HG03432 (cell line): ENCODE measurements around the gene RNF11.
"Not testable (repeated sequence)": the region's sequence is repeated elsewhere in the genome, so short reads cannot be mapped to it uniquely, and the experiment has no call there.

ENCODE experiments used
- ATAC-seq: cut with Tn5 transposase; IDR thresholded peaks from one replicate; pipeline ENCODE4 v1.9.1; 2021; ENCODE audit warnings: mild to moderate bottlenecking, moderate library complexity; ENCODE audit not compliant: unreplicated experiment

RNF11 gene

GRCh38 chr1:51227231-51227960, 8.7 kb upstream of the RNF11 start:
- ATAC-seq, result not testable (repeated sequence)

- ATAC-seq, result not testable (repeated sequence)
Measured at GRCh38 chr1:51228471-51228870, 7.6 kb upstream of the RNF11 start.

- no peak for ATAC-seq
Measured at GRCh38 chr1:51230501-51231078, 5.5 kb upstream of the RNF11 start.

GRCh38 chr1:51231120-51231519, 5.0 kb upstream of the RNF11 start:
- no peak for ATAC-seq

DNA sequence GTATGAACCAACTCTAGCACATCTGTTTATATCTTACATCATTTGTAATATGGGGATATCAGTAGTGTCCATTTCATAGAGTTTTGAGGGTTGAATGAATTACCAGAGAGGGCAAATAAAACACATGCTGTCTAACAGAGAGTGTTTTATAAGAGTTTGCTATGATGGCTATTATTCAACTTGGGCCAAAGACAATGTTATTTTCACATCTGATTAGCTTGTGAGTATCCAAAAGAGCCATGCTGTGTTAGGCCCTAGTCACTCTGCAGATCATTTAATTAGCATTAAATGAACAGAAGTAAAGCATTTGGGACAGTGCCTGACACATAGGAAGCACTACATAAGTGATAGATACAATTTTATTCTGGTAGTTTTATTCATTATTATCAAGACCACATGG, 4.2 kb upstream of the RNF11 start:
- ATAC-seq, result no peak

GRCh38 chr1:51234236-51234635, 1.8 kb upstream of the RNF11 start:
- not testable (repeated sequence) for ATAC-seq

GRCh38 chr1:51234721-51235425, 1.2 kb upstream of the RNF11 start:
- ATAC-seq, result peak; percentile 65

DNA sequence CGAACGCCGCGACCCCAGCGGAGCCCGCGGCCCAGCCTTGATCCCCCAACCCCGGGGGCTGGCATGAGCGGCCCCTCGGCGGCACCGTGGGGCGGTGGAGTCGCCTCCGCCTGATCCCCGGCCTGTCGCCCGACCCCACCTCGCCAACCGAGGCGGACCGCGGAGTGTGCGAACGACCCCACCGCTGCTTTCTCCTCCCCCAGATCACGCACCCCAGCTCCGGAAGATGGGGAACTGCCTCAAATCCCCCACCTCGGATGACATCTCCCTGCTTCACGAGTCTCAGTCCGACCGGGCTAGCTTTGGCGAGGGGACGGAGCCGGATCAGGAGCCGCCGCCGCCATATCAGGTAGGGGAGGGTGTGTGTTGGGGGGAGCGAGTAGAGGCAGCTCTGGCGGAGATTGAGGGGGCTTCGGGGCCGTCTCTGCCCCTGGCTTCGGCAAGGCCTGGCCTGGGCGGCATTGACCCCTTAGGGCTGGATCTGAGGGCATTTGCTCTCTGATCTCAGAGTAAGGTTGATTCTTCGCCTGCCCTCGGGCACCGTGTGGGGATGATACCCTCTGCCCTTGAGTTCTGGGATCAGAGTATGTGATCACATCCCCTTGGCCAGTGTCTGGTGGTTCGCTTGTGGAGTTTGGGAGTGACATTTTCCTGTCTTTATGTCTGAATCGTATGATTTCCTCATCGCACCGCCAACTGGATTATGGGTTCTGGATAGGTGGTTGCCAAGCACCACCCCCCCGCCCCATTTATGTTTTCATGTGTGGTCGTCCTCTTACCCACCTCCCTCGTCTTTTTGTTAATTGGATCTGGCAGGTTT, 668 bp downstream of the RNF11 start:
- peak; percentile 27 for ATAC-seq

DNA sequence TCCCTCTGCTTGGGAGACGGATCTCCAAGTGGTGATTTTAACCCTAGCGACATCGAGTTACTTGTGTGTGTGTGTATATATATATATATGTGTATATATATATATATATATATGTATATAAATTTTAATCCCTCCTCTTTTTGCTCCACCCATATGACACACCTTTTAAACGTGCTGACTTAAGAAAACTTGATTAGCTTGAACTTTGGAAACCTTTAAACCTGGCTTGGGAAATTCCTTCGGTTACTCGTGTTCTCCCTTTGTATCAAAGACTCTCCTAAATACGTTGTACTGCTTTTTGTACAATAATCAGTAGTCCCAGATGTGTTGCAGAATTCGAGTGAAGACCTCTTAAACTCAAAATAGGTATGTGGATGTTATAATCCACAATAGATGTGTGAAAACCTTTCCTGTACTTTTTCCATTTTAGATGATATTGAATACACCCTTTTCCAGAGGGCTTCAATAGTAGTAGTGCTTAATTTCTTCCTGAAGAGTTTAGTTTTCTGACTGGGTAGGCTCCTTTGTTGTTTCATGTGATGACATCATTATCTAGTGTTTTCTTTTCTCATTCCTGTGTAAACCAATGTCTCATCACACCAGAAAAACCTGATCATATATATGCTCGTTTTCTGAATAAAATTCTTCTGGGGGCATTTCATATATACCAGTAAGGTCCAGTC, 1.4 kb downstream of the RNF11 start:
- ATAC-seq, result no peak

- no peak for ATAC-seq
Measured at GRCh38 chr1:51238034-51238403, 1.9 kb downstream of the RNF11 start.

DNA sequence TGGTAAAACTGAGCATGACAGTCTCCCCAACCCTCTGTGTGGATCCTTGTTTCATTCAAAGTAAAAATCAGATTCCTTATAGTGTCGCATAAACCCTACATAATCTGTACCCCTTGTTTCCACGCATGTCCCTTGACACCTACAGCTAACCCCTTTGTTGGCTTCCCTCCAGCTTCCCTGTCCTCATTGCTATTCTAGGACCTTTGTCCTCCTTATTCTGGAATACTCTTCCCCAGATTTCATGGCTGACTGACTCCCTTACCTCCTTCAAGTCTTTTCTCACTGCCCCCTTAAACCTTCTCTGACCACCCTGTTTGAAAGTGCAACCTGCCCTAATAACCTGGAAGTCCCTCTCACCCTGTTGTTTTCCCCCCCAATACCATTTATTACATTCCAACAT, 4.0 kb downstream of the RNF11 start:
- ATAC-seq, result no peak

DNA sequence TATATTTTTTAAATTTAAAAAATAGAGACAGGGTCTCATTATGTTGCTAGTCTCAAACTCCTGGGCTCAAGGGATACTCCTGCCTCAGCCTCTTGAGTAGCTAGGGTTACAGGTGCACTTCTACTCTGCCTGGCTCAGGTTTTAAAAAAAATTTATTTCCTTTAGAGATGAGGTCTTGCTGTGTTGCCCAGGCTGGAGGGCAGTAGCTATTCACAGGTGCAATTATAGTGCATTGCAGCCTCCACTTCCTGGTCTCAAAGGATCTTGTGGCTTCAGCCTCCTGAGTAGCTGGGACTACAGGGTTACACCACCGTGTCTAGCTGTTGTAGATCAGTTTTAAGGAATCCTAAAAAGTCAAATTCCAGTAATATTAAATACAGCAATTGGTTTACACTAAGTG, 5.0 kb downstream of the RNF11 start:
- ATAC-seq, result no peak

DNA sequence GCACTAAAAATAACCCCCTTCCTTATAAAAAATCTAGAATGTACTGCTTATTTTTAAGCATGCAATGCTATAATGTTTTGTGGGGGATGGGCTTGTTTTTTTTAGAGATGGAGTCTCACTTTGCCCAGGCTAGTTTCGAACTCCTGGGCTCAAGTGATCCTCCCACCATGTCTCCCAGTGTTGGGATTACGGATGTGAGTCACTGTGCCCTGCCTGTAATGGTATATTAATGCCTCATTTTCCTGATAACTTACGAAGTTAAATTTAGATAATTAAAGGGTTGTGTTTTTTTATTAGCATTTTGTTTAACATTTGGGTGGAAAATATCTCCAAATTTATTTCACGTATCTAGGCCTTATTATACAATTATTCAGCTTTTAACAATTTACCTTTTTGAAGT, 6.5 kb downstream of the RNF11 start:
- no peak for ATAC-seq

GRCh38 chr1:51247022-51247421, 10.9 kb downstream of the RNF11 start:
- ATAC-seq, result peak; percentile 95

DNA sequence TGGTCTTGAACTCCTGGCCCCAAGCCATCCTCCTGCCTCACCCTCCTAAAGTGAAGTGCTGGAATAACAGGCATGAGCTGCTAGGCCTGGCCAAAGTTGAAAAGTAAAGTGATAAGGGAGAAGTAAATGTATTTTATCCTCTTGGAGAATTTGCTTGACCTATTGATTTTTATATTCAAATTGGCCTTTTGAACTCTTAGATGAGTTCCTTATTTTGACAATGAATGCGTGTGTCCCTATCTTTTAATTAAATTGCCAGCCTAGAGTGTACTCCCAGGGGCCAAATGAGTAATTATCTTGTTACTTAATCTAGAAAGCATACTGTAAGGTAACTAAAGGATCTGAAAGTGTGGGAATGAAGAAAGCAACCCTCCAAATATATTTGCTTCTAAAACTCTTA, 11.4 kb downstream of the RNF11 start:
- ATAC-seq, result no peak

- ATAC-seq, result no peak
Measured at GRCh38 chr1:51249445-51249844, 13.4 kb downstream of the RNF11 start.

GRCh38 chr1:51250729-51251128, 14.7 kb downstream of the RNF11 start:
- not testable (repeated sequence) for ATAC-seq

DNA sequence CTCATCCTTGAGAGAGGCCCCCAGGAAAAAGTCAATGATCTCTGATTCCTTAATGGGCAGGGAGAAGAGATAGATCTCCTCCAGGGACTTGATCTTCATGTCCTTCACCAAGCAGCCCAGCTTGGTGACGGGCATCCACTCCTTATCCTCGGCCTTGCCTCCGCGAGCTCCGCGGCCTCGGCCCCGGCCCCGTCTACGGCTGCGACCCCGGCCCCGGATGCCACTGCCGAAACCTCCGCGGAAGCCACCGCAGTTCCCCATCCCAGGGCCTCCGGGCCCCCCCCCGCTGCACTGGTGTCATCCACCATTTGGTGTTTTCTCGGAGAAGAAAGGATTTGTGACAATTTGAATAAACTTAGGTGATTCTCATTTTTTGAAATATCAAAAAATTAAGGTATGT, 15.1 kb downstream of the RNF11 start:
- not testable (repeated sequence) for ATAC-seq

GRCh38 chr1:51252366-51252765, 16.3 kb downstream of the RNF11 start:
- no peak for ATAC-seq

- no peak for ATAC-seq
Measured at GRCh38 chr1:51253691-51254090, 17.6 kb downstream of the RNF11 start.

- no peak for ATAC-seq
Measured at GRCh38 chr1:51255331-51255730, 19.3 kb downstream of the RNF11 start.
